GM20000 (cell line): ENCODE measurements around the gene PRKG1.
A peak's percentile ranks its signal among the peaks of the same experiment; 100 is the strongest.

ENCODE experiments used
- DNase-seq: peaks from one replicate; pipeline ENCODE4 v3.0.0; 2012; ENCODE audit warnings: low spot score
- TF ChIP-seq, protein P1 (sequence below): IDR thresholded peaks from 2 replicates; pipeline ENCODE4 v1.5.1; 2012; ENCODE audit warnings: mild to moderate bottlenecking, control low read depth; ENCODE audit errors: extremely low read depth, missing control alignments

PRKG1 gene

DNA sequence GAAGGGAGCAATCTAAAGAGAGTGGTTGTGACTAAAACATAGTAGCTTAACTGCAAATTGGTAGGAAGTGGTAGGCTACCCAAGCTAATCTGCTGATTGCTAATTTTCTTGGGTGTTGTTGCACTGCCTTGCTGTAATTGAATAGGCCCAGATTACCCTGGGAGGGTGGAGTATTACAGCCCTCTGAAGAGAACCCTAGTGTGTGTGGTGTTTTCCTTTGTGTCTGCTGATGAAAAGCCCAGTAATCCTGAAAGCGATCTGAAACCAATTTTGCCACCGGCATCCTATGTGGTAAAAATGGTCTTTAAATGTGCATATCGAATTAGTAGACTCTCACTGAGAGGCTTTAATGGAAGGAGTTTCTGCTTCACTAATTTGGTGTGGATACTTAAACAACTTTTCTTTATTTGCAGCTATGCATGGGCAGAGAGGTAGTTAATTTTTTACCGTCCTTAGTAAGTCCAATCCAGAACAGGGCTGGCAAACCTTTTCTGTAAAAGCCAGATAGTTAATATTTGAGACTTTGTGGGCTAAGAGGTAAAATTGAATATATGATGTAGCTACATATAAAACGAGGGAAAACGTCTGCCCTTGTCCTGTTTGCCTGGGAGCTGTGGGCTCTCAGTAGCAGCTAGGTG is 532.7 kb downstream of the PRKG1 start:
- no peak for DNase-seq
- TF ChIP-seq, protein P1, sequence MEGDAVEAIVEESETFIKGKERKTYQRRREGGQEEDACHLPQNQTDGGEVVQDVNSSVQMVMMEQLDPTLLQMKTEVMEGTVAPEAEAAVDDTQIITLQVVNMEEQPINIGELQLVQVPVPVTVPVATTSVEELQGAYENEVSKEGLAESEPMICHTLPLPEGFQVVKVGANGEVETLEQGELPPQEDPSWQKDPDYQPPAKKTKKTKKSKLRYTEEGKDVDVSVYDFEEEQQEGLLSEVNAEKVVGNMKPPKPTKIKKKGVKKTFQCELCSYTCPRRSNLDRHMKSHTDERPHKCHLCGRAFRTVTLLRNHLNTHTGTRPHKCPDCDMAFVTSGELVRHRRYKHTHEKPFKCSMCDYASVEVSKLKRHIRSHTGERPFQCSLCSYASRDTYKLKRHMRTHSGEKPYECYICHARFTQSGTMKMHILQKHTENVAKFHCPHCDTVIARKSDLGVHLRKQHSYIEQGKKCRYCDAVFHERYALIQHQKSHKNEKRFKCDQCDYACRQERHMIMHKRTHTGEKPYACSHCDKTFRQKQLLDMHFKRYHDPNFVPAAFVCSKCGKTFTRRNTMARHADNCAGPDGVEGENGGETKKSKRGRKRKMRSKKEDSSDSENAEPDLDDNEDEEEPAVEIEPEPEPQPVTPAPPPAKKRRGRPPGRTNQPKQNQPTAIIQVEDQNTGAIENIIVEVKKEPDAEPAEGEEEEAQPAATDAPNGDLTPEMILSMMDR: no peak

DNA sequence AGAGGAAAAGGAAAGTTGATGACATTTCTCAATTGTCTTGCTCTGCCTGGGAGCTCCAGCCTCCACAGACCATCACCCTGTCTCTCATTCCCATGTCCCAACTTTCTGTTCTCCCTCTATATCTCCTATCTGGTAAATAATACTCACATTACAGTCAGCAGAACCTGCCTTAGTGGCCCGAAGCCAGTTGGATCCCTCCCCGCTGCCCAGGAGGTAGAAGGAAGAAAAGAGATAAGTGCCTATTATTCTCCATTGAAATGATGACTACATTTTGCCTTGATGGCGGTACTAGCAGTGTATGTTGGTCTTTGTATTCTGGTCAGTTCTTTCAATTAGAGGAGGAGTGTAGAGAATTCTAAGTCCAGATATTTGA is 533.2 kb downstream of the PRKG1 start:
- no peak for DNase-seq

DNA sequence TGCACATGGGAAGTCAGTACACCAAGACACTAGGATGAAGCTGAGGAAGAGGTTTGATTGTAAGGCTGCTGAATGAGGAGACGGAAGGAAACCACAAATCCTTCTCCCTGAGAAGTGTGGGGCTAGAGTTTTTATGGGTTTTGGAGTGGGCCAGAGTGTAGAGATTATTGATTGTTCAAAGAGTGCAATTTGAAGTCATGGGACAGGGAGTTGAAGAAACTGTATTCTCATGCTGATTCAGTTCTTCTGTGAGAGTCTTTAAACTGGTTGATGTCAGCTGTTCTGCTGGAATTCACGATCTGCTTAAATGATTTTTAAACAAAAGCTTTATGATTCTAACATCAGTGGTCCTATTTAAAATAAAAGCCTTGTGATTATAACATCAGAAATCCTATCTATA is 533.9 kb downstream of the PRKG1 start:
- TF ChIP-seq, protein P1: no peak
- DNase-seq: no peak

More for the DNA sequence above, 533.2 kb downstream of the PRKG1 start:
- TF ChIP-seq, protein P1: no peak

DNA sequence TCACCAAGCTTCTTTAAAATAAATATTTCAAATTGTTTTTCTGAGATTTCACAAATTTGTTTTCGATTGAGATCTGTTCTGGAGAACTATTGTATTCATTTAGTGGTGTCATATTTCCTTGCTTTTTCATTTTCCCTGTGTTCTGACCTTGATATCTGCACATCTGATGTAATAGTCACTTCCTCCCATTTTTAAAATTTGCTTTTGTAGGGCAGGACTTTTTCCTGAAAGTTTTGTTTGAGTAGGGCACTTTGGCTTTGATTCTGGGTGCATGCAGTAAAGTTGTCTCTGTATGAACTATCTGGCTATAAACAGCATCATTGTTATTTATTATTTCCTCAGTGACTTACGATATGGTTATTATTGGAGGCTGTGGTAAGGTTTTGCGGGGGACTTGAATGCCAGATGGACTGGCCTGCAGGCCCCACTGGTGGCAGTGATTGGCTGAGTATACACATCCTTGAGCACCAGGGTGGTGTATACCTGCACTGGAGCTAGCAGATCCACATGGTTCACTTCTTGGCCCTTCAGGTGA is 541.5 kb downstream of the PRKG1 start:
- DNase-seq: no peak
- TF ChIP-seq, protein P1: no peak

DNA sequence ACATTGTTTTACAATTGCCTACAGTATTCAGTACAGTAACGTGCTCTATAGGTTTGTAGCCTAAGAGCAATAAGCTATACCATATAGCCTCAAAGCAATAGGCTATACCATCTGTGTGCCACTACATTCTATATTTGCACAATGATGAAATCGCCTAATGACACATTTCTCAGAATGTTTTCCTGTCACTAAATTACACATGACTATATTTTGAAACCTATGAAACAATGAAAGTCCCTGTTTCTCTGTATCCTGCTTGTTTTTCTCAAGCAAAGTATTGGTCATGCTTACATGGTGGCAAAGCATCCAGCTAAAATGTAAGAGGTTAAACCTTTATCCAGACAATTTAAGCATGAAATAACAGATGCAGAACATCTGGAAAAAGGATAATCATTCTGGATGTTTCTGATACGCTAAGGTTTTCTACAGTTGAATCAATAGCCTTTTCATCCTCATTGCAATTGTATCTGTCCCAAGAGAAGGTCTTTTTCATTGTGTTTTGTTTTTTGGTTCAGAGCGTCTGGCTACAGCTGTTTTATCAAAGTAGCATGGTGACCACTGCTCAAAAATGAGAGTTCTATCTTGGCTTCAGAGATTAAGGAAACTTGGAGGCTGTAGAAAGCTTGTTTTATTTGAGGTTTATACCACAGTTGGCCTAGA is 543.4 kb downstream of the PRKG1 start:
- TF ChIP-seq, protein P1: no peak
- no peak for DNase-seq

DNA sequence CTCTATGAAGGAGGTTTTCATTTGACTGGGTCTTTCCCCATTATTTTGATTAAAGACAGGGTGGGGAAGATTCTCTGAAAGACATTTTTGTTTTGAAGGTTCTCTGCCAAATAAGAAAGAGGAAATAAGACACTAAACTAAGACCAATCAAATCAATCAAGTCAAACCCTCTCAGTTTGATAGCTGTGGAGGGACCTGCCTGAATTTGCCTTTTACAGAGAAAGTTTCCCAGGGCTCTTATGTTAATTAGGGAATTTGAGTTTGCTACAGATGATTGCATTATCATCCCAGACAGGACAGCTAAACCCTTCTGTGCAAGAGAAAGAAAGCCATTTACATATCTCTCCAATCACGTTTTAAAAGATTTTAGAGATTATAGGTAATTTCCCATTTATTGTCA is 545.1 kb downstream of the PRKG1 start:
- TF ChIP-seq, protein P1: no peak
- DNase-seq: peak; percentile 5

DNA sequence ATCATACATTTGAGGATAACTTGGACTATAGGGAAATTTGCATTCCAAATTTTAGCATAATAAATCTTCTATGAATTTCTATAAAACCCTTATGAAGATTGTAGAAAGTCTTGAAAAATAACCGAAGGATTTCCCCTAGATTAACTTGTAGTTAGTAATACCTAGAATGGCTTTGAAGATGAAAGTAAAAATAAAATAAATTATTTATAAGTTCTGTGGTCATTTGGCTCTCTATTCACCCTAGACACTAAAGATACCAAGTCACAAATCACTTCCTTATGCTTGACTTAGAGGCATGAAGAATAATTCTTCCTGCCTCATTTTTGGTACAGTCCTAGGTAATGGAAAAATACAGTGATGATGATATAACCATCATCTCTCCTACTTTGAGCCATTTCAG is 545.8 kb downstream of the PRKG1 start:
- TF ChIP-seq, protein P1: no peak
- peak; percentile 7 for DNase-seq
